Stimulated activated CD4-positive, alpha-beta T cell treated with anti-CD3 and anti-CD28 coated beads, Interleukin-1b, Interleukin-23, amount 100 ng/mL, for 48 hours (primary cell): ENCODE data around the gene PDE4D.

Experiments
- DNase-seq: peaks from one replicate; pipeline ENCODE4 v3.0.0-alpha.2; 2020

Gene PDE4D

DNA sequence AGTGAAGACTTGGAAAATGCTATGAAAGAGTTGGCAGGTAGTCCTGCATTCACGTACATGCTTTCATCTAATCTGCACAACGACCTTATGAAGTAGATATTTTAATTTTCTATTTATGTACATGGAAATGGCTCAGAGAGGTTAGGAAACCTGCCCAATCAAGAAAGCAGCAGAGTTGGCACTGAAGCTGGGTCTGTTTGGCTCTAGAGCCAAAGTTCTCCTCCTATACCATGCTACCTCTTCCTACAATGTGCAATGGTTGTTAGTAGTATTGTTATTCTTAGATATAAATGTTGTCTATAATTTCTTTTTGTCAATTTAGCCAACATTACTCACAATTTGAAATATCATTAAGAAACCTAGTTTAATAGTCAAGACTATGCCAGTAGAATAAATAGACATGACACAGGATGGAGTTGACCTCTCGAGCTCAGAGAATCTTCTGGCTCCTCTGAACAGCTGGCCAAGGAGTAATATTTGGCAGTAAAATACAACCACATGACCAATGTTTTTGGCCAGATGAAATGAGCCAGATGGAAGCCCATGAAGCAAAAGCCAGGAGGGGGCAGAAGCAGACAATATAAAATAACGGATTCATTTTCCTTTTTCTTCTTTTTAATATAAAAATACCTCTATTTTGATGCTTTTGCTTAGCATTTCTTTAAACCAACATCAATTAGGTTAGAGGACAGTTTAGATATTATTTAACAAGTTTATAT, 542.3 kb downstream of the PDE4D start:
- DNase-seq, result no peak

DNA sequence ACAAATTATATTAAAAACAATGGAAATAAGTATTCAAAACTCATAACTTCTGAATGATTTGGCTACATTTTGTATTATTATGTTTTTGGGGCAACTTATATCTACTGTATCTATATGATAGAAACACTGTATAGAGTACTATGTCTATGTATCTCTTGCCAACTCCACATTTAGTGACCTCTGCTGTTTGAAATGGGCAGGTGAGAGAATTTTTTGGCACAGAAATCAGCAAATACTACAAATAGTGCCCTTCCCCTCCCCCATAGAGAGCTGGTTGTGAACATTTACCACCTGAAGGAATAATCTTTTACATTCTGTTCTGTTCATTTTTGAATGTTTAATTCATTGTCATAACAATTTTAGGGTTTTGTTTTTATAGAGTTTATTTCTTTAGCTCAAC, 545.3 kb downstream of the PDE4D start:
- no peak for DNase-seq

DNA sequence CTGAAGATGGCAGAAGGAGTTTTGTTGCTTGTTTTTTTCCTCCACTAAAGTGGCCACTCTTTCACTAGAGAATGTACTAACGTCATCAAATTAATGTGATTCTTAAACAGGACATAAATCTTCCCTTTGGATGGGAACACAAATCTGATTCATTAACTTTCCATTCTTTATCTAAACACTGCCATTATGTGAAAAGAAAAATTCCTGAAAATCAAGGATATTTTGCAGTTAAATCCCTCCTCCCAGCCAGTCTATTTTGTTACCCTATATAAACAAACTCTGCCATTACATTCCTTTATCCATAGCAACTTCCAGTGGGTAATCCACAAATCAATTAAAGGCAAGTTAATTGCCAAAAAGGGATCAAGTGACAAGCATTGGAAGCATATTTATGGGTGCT, 546.5 kb downstream of the PDE4D start:
- no peak for DNase-seq

DNA sequence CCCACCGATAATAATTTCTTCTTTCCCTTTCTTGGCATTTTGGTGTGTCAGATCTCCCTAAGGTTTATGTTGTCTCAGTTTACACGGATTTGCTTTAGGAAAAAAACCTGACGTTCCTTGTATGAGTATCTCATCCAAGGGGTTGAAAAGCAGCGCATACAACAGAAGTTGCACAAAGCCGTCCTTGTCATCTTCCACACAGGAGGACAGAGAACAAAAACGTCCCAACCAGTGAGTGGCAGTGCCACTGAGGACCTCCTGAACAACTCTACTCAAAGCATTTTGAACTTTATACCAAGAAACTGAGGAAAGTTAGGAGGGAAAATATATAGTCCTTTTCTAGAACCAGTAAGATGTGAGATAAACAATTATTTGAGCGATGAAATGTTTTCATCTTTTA, 547.0 kb downstream of the PDE4D start:
- DNase-seq, result no peak

DNA sequence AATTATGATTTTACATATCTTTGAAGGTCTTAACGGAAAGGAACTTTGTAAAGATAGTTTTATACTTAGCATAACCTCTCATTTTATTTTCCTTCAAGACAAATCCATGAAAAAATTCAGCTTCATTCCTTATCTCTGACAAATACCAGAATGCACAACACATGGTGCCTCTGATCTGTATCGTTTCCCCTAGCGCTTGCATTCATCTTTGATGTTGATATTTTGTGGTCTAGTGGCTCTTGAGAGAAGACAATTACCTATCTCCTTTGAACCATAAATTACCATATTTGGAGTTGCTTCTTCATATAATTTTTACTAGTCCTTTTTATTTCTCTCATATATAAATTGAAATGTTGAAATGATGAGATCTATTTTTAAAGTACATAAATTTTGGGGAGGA, 551.3 kb downstream of the PDE4D start:
- no peak for DNase-seq

DNA sequence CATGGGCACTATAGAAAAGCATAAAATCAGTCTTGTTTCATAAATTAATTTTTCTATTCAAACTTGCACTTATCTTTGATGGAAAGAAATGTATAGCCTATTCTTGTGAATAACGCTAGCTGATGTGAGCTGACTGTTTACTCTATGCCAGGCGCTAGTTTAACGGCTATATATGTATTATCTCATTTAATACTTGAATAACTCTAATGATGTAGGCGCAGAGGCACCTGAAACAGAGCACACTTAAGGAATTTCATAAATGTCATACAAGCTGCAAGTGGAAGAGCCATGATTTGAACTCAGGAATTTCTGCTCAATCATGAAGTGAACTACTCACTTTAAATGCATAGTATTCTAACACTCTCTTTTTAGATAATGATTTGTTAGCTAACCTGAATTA, 551.8 kb downstream of the PDE4D start:
- no peak for DNase-seq

DNA sequence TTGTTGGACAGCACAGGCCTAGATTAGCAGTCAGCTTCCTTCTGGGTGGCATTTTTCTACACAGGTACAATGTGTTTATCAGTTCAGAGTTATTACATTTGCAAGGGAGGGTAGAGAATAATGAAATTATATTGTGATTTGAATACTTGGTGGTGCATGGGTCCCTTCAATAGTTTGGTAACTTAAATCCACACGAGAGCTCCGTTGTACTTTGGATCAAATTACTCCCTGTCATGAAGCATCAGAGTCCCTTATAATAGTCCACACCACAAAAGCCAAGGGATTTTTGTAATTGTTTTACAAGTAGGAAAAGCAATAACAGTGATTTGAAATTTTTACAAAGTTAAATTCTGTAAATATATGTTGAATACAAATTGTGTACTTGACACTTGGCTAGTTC, 552.4 kb downstream of the PDE4D start:
- DNase-seq, result no peak

DNA sequence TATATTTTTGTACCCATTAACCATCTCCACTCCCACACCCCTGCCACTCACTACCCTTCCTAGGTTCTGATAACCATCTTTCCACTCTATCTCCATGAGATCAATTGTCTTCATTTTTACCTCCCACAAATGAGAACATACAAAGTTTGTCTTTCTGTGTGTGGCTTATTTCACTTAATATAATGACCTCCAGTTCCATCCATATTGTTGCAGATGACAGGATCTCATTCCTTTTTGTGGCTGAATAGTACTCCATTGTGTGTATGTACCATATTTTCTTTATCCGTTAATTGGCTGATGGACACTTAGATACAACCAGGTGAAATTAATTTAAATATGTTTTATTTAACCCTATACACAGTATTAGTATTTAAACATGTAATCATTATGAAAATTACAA, 552.9 kb downstream of the PDE4D start:
- DNase-seq, result no peak

DNA sequence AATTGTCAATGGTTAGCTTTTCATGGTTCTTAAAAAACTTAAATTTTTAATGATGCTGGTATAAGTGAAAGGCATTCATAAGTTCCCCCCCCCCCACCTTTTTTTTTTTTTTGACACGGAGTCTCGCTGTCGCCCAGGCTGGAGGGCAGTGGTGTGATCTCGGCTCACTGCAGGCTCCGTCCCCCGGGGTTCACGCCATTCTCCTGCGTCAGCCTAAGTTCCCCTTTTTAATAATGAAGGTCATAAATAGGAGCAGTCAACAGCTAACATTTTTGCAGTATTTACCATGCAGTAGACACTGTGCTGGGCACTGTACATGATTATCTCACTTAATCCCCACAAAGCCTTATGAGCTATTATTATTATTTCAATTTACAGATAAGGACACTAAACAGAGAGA, 556.3 kb downstream of the PDE4D start:
- DNase-seq, result no peak

DNA sequence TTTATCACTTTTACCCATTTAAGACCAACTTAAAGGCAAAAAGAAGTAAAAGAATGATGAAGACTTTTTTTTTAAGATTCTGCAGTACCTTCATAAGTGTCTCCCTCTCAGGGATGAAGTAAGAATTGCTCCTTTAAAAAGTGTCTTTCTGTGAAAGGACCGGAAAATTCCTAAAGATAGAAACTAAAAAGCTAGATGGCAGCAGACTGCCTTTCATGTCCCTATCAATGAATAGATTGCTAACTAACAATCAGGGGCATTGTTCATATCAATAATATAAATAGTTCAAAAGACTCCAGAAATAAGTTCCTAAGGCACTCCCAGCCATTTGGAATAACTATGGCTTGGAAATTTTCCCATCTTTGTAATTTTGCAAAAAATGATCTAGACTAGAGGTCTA, 558.0 kb downstream of the PDE4D start:
- DNase-seq, result no peak

DNA sequence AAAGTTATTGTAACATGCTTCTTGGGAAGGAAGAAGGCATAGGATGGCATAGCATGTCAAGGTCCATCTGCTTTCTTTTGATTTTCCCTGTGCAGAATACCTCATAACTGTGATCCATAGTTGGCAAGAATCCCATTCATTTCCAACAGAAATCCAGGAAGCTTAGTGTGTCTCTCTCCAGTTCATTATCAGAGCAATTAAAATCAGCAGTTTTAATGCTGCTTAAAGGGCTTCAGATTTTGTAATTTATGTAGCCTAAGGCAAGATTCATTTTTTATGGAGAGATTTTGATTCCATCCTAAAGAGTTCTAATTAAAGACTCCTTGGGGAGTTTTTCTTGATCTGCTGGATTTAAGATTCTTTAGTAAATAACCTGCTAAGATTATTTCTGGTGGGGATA, 560.1 kb downstream of the PDE4D start:
- DNase-seq, result no peak

DNA sequence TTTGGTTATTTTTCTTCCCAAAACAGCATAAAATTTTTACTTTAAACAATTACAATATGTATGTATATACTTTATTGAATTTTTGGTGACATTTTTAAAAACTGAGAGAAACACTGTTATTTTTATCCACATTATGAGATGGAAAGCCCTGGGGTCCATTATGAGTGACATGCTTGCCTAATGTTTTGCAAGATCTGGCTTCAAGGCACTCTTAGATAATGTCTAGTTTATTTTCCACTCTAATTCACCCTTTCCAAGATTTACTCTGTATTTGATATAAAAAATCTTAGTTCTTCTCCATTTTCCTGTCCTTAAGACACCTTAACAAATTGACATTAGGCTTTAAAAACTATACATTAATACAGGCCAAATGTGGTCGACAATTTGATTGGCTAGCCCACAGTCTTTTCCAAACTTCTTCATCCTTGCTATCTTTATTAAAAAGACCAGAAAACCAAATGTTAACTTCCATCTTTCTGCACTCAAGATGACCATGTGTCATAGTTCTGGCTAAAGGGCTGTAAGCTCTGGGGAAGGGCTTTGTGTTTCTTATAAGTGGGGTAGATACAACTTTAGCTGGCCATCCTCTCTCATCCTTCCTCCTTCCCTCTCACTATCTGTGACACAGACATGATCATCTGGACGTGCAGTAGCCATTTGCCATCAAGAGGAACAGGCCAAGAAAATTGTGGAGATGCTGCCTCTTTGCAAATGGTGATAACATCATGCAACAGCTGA, 561.1 kb downstream of the PDE4D start:
- DNase-seq, result no peak

DNA sequence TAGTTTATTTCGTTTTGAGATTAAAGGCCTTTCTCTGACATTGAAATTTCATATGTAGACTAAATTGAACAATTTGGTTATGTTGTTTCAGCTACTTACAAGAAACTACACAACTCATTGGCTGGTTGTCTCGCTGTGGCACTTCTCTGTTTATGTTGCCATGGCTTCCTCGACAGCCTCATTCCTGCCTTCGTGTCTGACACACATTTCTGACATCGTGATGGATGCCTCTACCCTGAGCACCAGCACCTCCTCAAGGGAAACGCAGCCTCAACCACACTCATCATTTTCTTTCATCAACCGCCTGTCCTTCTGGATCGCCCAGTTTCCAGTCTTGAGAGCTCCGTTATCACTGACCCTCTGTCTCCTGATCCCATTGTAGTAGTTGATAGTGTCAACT, 562.8 kb downstream of the PDE4D start:
- no peak for DNase-seq

DNA sequence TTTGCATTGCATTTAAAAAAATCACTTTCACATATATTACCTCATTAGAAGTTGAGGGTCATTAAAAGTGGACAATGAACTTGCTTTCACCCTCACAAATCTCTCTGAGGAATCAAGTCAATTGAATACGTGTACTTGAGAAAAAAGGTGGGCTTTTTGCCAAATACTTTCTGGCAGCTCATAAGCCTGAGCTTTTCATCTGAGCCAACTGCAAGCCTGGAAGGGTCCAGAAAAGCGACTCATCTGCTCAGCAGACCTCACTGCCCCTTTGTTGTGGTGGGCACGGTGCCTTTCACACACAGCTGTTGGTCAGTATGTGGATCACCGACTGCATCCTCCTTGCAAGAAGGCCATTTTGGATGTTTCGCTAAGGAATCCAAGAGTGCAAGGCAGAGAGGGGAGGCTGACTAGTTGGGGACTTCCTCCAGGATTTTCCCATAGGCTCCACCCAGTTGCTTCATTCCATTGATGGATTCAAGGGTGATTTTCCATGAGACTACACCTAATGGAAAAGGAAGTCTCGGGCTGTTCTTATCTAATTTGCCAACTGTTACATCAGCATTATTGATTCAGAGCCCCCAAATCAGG, 564.7 kb downstream of the PDE4D start:
- no peak for DNase-seq

DNA sequence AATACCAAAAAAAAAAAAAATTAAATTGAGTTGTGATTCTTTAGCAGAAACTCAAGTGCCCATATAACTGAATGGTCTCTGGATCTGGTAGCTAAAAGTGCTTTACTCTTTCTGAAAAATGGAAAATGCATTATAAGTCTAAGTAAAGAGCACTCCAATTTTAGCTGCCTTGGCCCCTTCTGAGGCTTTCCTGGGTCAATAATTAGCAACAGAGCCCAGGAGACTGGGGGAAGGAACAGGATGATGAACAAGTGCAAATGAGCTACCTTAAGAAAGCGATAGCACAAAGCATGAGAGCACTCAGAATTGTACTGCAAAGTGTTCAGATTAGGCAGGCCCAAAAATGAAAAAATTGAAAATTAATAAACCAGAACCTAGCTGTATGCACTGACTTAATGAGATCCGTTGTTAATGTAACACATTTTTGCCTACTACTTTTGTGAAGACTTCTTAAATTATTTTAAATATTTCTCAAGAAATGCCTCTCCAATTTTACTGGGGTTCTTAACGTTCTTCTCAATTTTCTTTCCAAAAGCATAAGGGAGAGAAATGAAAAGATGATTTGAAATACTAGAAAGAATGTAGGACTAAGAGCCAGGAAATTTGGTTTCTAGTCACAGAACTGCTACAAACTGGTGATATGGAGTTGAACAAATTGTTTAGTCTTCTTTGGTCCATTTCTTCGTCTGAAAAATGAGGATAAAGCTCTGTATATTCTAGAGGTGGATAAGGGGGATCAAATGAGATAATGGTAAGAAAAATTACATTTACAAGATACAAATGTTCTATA, 566.1 kb downstream of the PDE4D start:
- no peak for DNase-seq

DNA sequence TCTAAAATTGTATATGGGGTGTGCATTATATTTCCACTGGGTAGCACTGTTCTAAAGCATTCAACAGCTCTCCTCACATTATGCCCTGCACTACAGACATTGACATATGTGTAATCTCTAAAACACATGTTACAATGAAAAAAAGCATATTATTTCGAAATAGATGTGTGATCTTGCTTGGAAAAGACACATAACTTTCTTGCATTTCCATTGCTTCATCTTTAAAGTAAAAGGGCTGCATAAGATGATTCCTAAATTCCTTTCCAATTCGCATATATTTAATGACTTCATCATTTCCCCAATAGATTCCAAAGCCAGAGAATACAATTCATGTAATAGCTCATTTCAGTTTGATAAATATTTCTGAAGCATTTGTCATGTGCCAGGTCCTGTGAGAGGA, 566.9 kb downstream of the PDE4D start:
- no peak for DNase-seq

DNA sequence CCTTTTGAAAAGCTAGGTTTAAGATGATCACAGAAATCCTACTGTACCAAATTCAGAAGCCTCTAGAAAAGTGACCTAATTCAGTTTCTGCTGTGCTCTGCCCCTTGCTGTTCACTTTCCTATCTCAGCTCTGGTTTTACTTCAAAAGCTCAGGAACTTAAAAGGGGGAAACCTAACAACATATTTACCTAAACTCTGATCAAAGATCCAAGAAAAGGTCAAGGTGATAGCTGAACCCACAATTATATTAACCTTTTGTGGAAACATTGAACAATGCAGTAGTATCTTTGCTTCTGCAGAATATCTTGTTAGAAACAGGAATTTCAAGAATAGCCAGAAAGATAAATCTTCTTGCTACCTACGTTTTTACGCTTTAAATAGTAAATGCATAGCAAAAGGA, 568.5 kb downstream of the PDE4D start:
- DNase-seq, result no peak

DNA sequence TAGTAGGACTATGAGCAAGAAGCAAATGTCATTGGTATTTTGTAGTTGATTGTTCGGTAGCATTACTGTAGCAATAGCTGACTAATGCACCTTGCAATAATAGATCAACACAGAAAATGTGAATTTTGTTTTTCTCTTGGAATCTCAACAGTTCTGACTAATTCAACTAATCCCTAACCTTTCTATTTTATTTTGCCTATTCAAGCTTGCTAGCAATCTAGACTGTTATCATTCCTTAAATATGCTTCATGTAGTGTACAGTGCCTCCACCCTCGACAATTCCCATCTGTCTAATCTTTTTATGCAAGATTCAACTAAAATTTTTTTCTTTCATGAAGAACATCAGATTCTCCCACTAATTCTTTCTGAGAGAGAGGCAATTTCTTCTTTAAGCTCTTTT, 570.6 kb downstream of the PDE4D start:
- DNase-seq, result no peak

DNA sequence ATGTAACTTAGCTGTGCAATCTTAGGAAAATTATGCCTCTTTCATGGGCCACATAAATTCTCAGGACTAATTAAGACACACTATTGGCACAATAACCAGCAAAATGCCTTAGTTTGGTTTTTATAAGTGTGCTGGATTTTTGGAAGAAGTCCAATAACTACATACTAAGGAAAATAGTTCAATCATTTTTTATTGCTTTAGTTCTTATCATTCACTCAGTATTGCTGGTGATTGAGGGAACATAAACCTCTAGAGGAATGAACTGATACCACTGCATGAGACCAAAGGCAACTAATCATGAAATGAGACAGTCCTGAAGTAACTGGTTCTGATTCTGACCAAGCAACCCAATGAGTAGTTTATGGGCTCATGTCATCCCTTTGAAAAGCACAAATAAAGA, 571.5 kb downstream of the PDE4D start:
- no peak for DNase-seq

DNA sequence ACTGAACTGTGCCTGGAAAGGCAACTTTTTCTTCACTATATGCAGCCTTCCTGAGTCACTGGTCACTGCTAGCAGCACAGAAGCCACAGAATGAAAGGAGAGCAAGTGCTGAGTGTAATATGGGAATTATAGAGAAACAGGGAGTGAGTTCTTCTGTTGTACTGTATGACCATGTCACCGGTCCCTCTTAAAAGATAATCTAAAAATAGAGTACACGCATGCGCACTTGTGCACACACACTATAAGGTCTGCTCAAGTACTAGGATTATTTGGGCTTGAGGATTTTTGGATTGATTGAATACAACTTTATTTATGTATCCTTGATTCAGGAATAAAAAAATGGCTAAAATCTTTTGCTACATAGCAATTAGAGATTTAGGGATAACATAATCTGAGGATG, 571.9 kb downstream of the PDE4D start:
- DNase-seq, result no peak

DNA sequence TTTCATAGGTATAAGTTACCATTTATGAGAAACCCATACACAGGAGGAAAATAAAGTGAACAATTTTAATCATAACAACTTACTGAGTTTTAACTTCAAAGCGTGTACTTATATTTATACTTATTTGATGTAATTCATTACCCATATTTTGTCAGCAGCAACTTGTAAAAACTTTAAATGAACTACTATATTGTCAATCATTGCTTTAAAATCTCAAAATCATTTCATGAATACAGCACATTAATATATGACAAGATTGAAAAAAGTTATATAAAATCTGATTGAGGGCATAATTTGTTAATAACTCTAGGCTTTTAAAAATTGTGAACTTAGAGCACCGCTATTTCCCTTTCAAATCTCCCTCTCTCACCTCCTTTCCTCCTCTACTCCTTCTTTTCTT, 573.1 kb downstream of the PDE4D start:
- no peak for DNase-seq

DNA sequence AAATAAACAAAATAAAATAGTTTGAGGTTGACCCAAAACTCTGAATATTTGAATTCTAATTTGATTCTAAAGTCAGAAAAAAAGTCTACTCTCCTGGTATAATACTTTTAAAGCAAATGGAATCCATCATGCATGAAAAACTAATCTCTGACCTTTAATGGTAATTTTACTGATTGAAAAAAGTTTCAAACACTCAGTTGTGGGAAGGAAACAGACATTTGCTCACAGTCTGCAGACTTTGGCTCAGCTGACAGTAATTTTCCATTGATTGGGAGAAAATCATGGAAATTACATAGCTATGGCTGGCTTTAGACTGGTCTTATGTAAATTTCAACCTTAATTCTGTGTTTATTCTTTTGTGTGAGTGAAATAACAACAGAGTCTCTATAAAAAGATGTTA, 574.3 kb downstream of the PDE4D start:
- DNase-seq, result no peak

DNA sequence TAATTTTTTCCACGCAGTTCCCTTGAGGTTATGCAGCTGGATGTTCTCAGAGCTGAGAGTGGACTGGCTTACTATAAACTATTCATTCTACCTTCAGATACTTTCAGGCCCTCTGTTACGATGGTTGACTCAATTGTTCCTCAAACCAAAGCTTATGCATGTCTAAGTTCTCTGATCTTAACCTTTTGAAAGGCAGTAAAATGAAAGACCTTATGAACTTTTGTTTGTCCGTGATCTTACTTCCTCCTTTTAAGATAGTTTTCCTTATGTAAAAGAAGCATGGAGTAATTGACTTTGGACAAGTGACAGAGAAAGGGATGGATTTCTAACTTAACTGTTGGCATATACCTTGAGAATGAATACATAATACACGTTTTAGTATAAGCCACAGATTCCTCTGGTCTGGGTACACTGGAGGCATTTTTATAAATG, 575.7 kb downstream of the PDE4D start:
- no peak for DNase-seq
